WERI-Rb-1 (cell line): ENCODE results near the gene SYNJ1.

Experiments
- DNase-seq: peaks from one replicate; pipeline ENCODE4 v3.0.0-alpha.2; 2020
- H3K27ac ChIP-seq: fragments of 250-450 bp; sonication (Bioruptor Pico); 2 replicates; pipeline ENCODE4 v1.5.1; 2020; ENCODE audit warnings: mild to moderate bottlenecking, moderate library complexity
- H3K27me3 ChIP-seq: fragments of 250-450 bp; sonication (Bioruptor Pico); 2 replicates; pipeline ENCODE4 v1.5.1; 2021; ENCODE audit warnings: mild to moderate bottlenecking, low read depth, moderate library complexity; ENCODE audit not compliant: insufficient read depth, severe bottlenecking
- H3K36me3 ChIP-seq: fragments of 250-450 bp; sonication (Bioruptor Pico); 2 replicates; pipeline ENCODE4 v1.5.1; 2020; ENCODE audit warnings: mild to moderate bottlenecking, moderate library complexity
- H3K4me3 ChIP-seq: 2 replicates; pipeline ENCODE4 v1.5.1; 2011; ENCODE audit warnings: low read depth, mild to moderate bottlenecking, control low read depth, low read length
- H3K9me3 ChIP-seq: fragments of 250-450 bp; sonication (Bioruptor Pico); 2 replicates; pipeline ENCODE4 v1.5.1; 2021; ENCODE audit warnings: mild to moderate bottlenecking, moderate library complexity; ENCODE audit not compliant: severe bottlenecking
- TF ChIP-seq, protein P1 (sequence below): IDR thresholded peaks from 2 replicates; pipeline ENCODE4 v1.5.1; 2011; ENCODE audit warnings: low read depth, mild to moderate bottlenecking, control low read depth, inconsistent platforms, low read length

SYNJ1 gene

DNA sequence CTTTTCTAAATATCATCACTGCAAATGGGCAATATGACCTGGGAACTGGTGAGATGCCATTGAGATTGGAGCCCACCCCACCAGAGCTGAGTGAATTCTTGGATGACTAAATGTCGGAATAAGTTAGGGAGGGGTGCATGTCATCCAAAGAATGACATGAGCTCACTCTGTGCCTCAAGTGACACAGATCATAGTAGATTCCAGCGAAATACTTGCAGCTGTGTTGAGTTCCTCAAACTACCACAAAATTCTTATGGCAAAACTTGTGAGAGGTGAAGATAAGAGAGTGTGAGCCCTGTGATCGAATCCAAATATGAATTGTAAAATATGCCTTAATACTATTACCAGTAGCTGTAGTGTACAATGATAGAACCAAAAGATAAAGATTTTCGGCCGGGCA, 140.2 kb downstream of the SYNJ1 start:
- TF ChIP-seq, protein P1, sequence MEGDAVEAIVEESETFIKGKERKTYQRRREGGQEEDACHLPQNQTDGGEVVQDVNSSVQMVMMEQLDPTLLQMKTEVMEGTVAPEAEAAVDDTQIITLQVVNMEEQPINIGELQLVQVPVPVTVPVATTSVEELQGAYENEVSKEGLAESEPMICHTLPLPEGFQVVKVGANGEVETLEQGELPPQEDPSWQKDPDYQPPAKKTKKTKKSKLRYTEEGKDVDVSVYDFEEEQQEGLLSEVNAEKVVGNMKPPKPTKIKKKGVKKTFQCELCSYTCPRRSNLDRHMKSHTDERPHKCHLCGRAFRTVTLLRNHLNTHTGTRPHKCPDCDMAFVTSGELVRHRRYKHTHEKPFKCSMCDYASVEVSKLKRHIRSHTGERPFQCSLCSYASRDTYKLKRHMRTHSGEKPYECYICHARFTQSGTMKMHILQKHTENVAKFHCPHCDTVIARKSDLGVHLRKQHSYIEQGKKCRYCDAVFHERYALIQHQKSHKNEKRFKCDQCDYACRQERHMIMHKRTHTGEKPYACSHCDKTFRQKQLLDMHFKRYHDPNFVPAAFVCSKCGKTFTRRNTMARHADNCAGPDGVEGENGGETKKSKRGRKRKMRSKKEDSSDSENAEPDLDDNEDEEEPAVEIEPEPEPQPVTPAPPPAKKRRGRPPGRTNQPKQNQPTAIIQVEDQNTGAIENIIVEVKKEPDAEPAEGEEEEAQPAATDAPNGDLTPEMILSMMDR = no peak
- Histone ChIP-seq H3K4me3 (no peak overlapping the region), H3K36me3 (peaks cover 2% of the 10 kb centered on the region), H3K9me3 (no peaks in the 10 kb centered on the region), H3K27ac (no peak overlapping the region), H3K27me3 (no peaks in the 10 kb centered on the region)
- no peak for DNase-seq

DNA sequence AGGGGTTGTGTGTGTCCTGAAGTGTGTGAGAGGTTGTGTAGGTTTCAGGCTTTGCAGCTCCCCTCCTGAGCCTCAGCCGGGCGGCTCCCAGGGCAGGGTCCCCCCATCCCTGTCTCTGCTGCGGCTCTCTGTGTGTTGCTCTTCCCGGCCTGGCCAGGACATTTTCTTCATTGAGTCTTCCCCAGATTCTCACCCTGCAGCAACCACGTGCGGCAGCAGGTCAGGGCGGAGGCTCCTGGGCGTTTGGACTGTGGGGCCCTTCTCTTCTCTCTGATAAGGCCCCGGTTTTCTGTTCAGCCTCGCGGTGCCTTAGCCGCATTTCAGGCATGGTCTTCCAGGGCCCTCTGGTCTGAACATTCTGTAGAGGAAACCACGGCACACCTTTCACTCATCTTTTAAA, 140.7 kb downstream of the SYNJ1 start:
- Histone ChIP-seq H3K27ac (no peak overlapping the region), H3K36me3 (peaks cover 2% of the 10 kb centered on the region), H3K9me3 (no peaks in the 10 kb centered on the region), H3K27me3 (no peaks in the 10 kb centered on the region), H3K4me3 (no peak overlapping the region)
- no peak for DNase-seq
- TF ChIP-seq, protein P1 = no peak

DNA sequence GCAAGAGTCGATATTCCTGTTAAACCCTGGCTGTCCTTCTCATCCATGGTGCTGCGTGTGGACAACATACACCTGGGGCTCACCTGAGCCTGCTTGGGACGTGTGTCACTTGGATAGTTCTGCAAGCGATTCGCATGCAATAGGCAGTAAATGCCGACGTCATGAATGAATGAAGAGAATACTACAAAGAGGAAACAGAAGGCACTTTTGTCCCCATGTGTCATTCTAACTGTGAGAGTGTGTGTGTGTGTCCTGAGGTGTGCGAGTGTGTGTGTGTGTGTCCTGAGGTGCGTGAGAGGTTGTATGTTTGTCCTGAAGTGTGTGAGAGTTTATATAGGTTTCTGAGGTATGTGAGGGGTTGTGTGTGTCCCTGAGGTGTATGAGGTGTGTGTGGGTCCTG, 141.8 kb downstream of the SYNJ1 start:
- no peak overlapping the region for H3K4me3 ChIP-seq
- no peak overlapping the region for H3K27ac ChIP-seq
- H3K9me3 ChIP-seq = no peaks in the 10 kb centered on the region
- DNase-seq = no peak
- TF ChIP-seq, protein P1 = no peak
- no peaks in the 10 kb centered on the region for H3K27me3 ChIP-seq
- peaks cover 2% of the 10 kb centered on the region for H3K36me3 ChIP-seq

DNA sequence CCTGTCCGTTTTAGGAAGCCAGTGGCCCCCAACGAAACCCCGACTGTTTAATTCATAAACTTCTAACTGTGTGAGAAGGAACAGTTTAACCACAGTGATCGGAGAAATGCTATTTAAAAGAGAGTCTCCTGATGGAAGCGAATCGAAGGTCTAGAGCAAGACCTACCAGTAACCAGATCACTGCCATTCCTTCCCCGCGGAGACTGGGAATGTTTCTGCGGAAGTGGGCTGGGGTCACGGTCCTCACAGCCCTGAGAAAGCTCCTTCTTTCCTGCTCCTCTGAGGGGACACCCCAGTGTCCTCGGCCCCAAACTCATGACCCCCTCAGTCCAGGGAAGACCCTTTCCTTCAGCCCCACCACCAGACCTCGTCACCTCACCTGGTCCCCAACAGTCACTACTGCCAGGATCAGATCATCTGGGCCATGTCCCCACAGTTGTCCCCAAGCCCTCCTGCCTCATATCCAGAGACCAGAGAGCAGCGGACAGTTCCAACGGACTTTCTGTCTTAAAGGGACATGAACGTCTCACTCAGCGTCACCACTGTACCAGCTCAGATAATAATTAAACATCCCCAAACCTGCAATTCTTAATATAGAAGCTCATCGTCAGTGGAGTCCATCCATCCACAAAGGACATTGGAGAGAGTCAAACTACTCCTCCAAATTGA, 142.6 kb downstream of the SYNJ1 start, which contains the start of gene TCP10L:
TSS of gene TCP10L (minus strand) at position 482 of the 669 bp plus-strand sequence. CDS start 1,219 bp downstream, outside the sequence.
- no peak for DNase-seq
- no peaks in the 10 kb centered on the region for H3K27me3 ChIP-seq
- H3K4me3 ChIP-seq = no peak within 1 kb of the TSS
- H3K36me3 ChIP-seq = peaks cover 2% of the 10 kb centered on the region
- no peaks in the 10 kb centered on the region for H3K9me3 ChIP-seq
- no peak within 1 kb of the TSS for H3K27ac ChIP-seq
- TF ChIP-seq, protein P1 = no peak

DNA sequence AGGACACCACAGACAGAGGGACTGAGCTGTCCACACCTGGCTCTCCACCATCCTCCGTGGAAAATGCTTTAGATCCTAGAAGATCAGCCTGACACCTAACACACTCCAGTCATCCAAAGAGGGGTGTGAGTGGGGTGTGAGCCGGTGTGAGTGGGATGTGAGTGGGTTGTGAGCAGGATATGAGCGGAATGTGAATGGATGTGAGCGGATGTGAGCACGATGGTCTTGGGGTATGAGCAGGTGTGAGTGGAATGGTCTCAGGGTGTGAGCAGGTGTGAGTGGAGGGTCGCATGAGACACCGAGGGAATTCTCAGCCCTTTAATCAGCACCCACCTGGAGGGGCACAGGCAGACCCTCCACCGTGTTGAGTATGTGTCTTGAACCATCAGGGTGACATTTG, 143.3 kb downstream of the SYNJ1 start:
- H3K27me3 ChIP-seq = no peaks in the 10 kb centered on the region
- H3K27ac ChIP-seq = no peak overlapping the region
- no peaks in the 10 kb centered on the region for H3K9me3 ChIP-seq
- peaks cover 2% of the 10 kb centered on the region for H3K36me3 ChIP-seq
- TF ChIP-seq, protein P1 = no peak
- DNase-seq = no peak
- no peak overlapping the region for H3K4me3 ChIP-seq

DNA sequence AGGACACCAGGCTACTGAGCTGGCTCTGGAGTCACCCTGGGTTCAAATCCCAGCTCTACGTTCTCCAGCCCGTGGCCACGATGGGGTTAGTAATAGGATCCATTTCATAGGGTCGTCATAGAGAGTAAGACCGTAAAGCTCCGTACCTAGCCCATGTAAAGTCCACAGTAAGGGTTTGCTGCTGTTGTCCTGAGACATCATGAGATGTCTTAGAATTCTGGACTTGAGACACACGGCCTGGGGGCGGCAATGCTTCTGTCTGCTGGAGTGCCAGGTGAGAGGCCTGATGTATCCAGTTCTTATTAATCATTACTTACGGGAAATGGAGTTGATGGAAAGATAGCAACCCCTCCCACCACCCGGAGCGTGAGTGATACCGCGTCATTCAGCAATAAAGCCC, 146.1 kb downstream of the SYNJ1 start:
- no peak overlapping the region for H3K4me3 ChIP-seq
- no peaks in the 10 kb centered on the region for H3K9me3 ChIP-seq
- peaks cover 9% of the 10 kb centered on the region for H3K36me3 ChIP-seq
- TF ChIP-seq, protein P1 = no peak
- H3K27me3 ChIP-seq = no peaks in the 10 kb centered on the region
- H3K27ac ChIP-seq = no peak overlapping the region
- DNase-seq = no peak
